DMS153 treated with DMSO at 0.1 percent for 48 hours (cell line): ENCODE results near the gene FOXC1.

Source experiments
- DNase-seq: peaks from one replicate; lab custom pipeline; 2025; ENCODE audit not compliant: unreplicated experiment; lab: John Stamatoyannopoulos, UW

The FOXC1 gene

GRCh38 chr6:1611572-1612298, 2.0 kb downstream of the FOXC1 start:
- DNase-seq: no peak

GRCh38 chr6:1612299-1612973, 2.7 kb downstream of the FOXC1 start:
- no peak for DNase-seq

- no peak for DNase-seq
Measured at GRCh38 chr6:1612974-1613306, 3.2 kb downstream of the FOXC1 start.

GRCh38 chr6:1613346-1613687, 3.6 kb downstream of the FOXC1 start:
- no peak for DNase-seq

GRCh38 chr6:1613688-1614447, 4.2 kb downstream of the FOXC1 start:
- DNase-seq: no peak

GRCh38 chr6:1614448-1615150, 4.9 kb downstream of the FOXC1 start:
- DNase-seq: no peak

GRCh38 chr6:1615151-1615852, 5.6 kb downstream of the FOXC1 start:
- DNase-seq: no peak

GRCh38 chr6:1615853-1616420, 6.2 kb downstream of the FOXC1 start:
- no peak for DNase-seq

- DNase-seq: no peak
Measured at GRCh38 chr6:1616701-1617463, 7.2 kb downstream of the FOXC1 start.

- no peak for DNase-seq
Measured at GRCh38 chr6:1617466-1618310, 8.0 kb downstream of the FOXC1 start.

GRCh38 chr6:1618311-1619097, 8.8 kb downstream of the FOXC1 start:
- no peak for DNase-seq

GRCh38 chr6:1619098-1619672, 9.5 kb downstream of the FOXC1 start:
- no peak for DNase-seq

- no peak for DNase-seq
Measured at GRCh38 chr6:1619673-1620503, 10.2 kb downstream of the FOXC1 start.

- DNase-seq: no peak
Measured at GRCh38 chr6:1620504-1621069, 10.9 kb downstream of the FOXC1 start.

- DNase-seq: no peak
Measured at GRCh38 chr6:1621070-1621701, 11.5 kb downstream of the FOXC1 start.

GRCh38 chr6:1622220-1622850, 12.6 kb downstream of the FOXC1 start:
- DNase-seq: no peak
